Adrenal gland (tissue), 5 donors: Measurements from ENCODE around the gene PPM1D.

ENCODE experiments used
- POLR2A ChIP-seq, 2 donors: fragments of 450-650 bp; IDR thresholded peaks; one replicate each; pipeline ENCODE4 v1.6.1; 2017; ENCODE audit warnings: antibody characterized with exemption in 2 of 2, mild to moderate bottlenecking in 2 of 2, moderate library complexity in 1 of 2
- TF ChIP-seq, protein P1 (sequence below), 6 experiments: fragments of 450-650 bp in 4 of 6; fragments of 200-600 bp in 2 of 6; sonication (generic) in 1 of 6; IDR thresholded peaks; 1 replicate in 5 of 6; 2 replicates in 1 of 6; pipeline versions ENCODE4 v1.5.1 to v1.8.0; 2016 to 2021; ENCODE audit warnings: antibody characterized with exemption in 6 of 6, mild to moderate bottlenecking in 2 of 6, moderate library complexity in 1 of 6
- donor health status: DM: no; HTN: no; CAD: no.

GRCh38 chr17:60590070-60590469 is 9.9 kb upstream of the PPM1D start:
- TF ChIP-seq, protein P1, sequence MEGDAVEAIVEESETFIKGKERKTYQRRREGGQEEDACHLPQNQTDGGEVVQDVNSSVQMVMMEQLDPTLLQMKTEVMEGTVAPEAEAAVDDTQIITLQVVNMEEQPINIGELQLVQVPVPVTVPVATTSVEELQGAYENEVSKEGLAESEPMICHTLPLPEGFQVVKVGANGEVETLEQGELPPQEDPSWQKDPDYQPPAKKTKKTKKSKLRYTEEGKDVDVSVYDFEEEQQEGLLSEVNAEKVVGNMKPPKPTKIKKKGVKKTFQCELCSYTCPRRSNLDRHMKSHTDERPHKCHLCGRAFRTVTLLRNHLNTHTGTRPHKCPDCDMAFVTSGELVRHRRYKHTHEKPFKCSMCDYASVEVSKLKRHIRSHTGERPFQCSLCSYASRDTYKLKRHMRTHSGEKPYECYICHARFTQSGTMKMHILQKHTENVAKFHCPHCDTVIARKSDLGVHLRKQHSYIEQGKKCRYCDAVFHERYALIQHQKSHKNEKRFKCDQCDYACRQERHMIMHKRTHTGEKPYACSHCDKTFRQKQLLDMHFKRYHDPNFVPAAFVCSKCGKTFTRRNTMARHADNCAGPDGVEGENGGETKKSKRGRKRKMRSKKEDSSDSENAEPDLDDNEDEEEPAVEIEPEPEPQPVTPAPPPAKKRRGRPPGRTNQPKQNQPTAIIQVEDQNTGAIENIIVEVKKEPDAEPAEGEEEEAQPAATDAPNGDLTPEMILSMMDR (IDR thresholded peaks at IDR 0.05): no peak
- TF ChIP-seq POLR2A (IDR thresholded peaks at IDR 0.05): no peak
